ENCODE results near the gene ABL1.

- TF ChIP-seq HDGF (IDR thresholded peaks at IDR 0.05; ENCODE audit: borderline replicate concordance) (no peak), PKNOX1 (IDR thresholded peaks at IDR 0.05) (no peak), LEF1 (IDR thresholded peaks at IDR 0.05; ENCODE audit: borderline replicate concordance) (no peak), ELF4 (IDR thresholded peaks at IDR 0.05) (no peak), FOXA1 (IDR thresholded peaks at IDR 0.05) (no peak), FOXM1 (IDR thresholded peaks at IDR 0.05; ENCODE audit: borderline replicate concordance) (no peak), NFRKB (IDR thresholded peaks at IDR 0.05) (no peak), FOXK2 (IDR thresholded peaks at IDR 0.05) (no peak), BHLHE40 (IDR thresholded peaks at IDR 0.05; ENCODE audit: borderline replicate concordance) (no peak), TARDBP (IDR thresholded peaks at IDR 0.05) (no peak)
Measured at GRCh38 chr9:130934246-130934645, 99.2 kb downstream of the ABL1 start.
